ENCODE measurements around the gene IGLL5.

DNA sequence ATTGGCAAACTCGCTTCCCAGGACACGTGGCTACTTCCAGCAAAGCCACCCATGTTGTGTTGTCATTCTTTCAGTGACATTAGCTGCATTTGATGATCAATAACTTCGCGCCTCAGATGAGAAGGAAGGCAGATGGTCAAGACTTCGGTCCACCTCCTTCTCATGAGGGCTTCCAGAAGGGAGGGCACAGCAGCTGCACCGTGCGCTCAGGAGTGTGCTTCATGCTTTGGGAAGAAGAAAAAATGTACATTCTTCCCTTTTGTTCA, 25.3 kb downstream of the IGLL5 start:
- TF ChIP-seq, protein P1, sequence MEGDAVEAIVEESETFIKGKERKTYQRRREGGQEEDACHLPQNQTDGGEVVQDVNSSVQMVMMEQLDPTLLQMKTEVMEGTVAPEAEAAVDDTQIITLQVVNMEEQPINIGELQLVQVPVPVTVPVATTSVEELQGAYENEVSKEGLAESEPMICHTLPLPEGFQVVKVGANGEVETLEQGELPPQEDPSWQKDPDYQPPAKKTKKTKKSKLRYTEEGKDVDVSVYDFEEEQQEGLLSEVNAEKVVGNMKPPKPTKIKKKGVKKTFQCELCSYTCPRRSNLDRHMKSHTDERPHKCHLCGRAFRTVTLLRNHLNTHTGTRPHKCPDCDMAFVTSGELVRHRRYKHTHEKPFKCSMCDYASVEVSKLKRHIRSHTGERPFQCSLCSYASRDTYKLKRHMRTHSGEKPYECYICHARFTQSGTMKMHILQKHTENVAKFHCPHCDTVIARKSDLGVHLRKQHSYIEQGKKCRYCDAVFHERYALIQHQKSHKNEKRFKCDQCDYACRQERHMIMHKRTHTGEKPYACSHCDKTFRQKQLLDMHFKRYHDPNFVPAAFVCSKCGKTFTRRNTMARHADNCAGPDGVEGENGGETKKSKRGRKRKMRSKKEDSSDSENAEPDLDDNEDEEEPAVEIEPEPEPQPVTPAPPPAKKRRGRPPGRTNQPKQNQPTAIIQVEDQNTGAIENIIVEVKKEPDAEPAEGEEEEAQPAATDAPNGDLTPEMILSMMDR (IDR thresholded peaks at IDR 0.05; ENCODE audit: low read length), result no peak
- TF ChIP-seq EZH2 (optimal IDR thresholded peaks at IDR 0.05; ENCODE audit: low read depth, low read length), result no peak
